Naive B cell (primary cell): ENCODE results near the gene CACNA1B. TPM values are rescaled to one million over a fixed set of nuclear protein-coding genes. Genes with fewer than 3 reads are reported as not detected.
"Not testable (repeated sequence)": the region's sequence is repeated elsewhere in the genome, so short reads cannot be mapped to it uniquely, and the experiment has no call there.

Experiments
- ATAC-seq, 2 donors: fragments of 150-1000 bp; cut with Tn5 transposase; 2 replicates each; pipeline ENCODE4 v1.10.0; 2021; ENCODE audit warnings: low read depth in 2 of 2, mild to moderate bottlenecking in 2 of 2, moderate library complexity in 2 of 2
- DNase-seq: peaks from one replicate; pipeline ENCODE4 v3.0.0; 2022
- H3K27ac Mint-ChIP-seq, 6 donors: one replicate each; pipeline ENCODE4 v1.8.0; 2020 to 2022; ENCODE audit warnings: mild to moderate bottlenecking in 6 of 6, mixed read lengths in 6 of 6, moderate library complexity in 5 of 6, inconsistent platforms in 2 of 6
- H3K27me3 Mint-ChIP-seq, 3 donors: one replicate each; pipeline ENCODE4 v1.8.0; 2021 to 2022; ENCODE audit warnings: mixed read lengths in 3 of 3, mild to moderate bottlenecking in 1 of 3
- H3K36me3 Mint-ChIP-seq, 2 donors: one replicate each; pipeline ENCODE4 v1.8.0; 2020 to 2022; ENCODE audit warnings: mixed read lengths in 2 of 2, inconsistent platforms in 1 of 2, mild to moderate bottlenecking in 1 of 2
- H3K4me1 Mint-ChIP-seq, 3 donors: one replicate each; pipeline ENCODE4 v1.8.0; 2020 to 2022; ENCODE audit warnings: mixed read lengths in 3 of 3, inconsistent platforms in 1 of 3, mild to moderate bottlenecking in 1 of 3, moderate library complexity in 1 of 3
- H3K4me3 Mint-ChIP-seq, 8 donors: one replicate each; pipeline ENCODE4 v1.8.0; 2020 to 2022; ENCODE audit warnings: mild to moderate bottlenecking in 8 of 8, mixed read lengths in 8 of 8, moderate library complexity in 8 of 8, inconsistent platforms in 2 of 8
- H3K9me3 Mint-ChIP-seq, 7 donors: one replicate each; pipeline ENCODE4 v1.8.0; 2020 to 2022; ENCODE audit warnings: mixed read lengths in 7 of 7, mild to moderate bottlenecking in 5 of 7, inconsistent platforms in 2 of 7, moderate library complexity in 1 of 7
- polyA plus RNA-seq, 6 donors: library from polyadenylated mRNA; unstranded; fragments of 300-500 nt; fragmentation: Illumina TruSeq; gene quantifications; one replicate each; pipeline ENCODE4 v1.2.3, GENCODE V29; 2021; ENCODE audit warnings: low read depth in 6 of 6

Gene CACNA1B
- not detected for polyA plus RNA-seq

DNA sequence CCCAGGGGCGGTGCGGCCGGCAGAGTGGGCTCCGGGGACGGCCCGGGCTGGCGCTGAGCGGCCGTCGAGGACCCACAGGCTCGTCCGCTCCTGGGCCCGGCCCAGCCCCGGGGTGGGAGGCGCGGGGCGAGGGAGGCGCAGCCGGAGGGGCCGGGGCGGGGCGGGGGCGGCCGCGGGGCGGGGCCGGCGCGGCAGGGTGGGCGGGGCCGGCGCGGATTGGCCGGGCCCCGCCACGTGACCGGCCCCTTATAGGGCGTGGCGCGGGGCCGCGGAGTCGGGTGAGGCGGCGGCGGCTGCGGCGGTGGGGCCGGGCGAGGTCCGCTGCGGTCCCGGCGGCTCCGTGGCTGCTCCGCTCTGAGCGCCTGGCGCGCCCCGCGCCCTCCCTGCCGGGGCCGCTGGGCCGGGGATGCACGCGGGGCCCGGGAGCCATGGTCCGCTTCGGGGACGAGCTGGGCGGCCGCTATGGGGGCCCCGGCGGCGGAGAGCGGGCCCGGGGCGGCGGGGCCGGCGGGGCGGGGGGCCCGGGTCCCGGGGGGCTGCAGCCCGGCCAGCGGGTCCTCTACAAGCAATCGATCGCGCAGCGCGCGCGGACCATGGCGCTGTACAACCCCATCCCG, at the start of gene CACNA1B:
Gene CACNA1B, plus strand, starts transcription at position 277 of the 617 bp plus-strand sequence. Its CDS starts 152 bp downstream, at position 429.
- DNase-seq, H3K36me3 Mint-ChIP-seq, H3K4me1 Mint-ChIP-seq, ATAC-seq, H3K27ac Mint-ChIP-seq, H3K9me3 Mint-ChIP-seq: not testable (repeated sequence)
- Mint-ChIP-seq H3K27me3 (peaks cover 27 to 63% (median 55%) of the 10 kb centered on the region in 3 donors), H3K4me3 (peak within 1 kb of the TSS in 3 of 8 donors; percentile 45 to 75 (median 67))

DNA sequence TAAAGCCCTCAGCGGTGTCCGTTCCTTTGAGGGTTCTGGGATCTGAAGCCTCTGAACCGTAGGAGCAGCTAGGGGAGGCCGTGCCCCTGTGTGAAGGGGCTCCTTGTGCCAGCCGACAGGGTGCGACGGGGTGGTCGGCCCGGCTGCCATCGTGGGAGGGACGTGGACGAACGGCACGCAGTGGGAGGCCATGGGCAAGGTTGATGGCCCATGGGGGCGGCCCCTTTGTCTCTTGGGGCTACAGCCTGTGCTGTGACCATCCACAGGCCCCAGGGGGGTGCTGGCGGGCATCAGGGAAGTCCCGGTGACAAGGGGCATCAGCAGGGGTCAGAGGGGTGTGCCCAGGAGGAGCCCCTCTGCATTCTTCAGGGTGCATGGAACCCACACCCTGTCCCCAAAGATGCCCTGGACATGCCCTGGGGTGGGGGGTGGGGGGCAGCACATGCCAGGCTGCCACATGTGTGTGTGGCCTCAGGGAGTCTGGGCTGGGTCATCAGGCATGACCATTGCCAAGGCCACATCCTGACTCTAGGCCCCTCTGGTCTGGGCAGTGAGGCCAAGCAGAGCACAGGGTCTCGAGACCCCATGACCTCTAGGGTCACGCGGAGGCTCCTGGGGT, 49.6 kb upstream of the CACNA1B start:
- Mint-ChIP-seq H3K27ac (peak overlapping the region in 2 of 6 donors; percentile 47 to 92), H3K9me3 (peaks cover 0 to 3% (median 0%) of the 10 kb centered on the region in 7 donors), H3K4me1 (peaks cover 14 to 31% (median 23%) of the 10 kb centered on the region in 3 donors), H3K4me3 (no peak overlapping the region), H3K36me3 (peaks cover 17 to 20% of the 10 kb centered on the region in 2 donors), H3K27me3 (no peaks in the 10 kb centered on the region)
- DNase-seq (no peak), ATAC-seq (no peak)

DNA sequence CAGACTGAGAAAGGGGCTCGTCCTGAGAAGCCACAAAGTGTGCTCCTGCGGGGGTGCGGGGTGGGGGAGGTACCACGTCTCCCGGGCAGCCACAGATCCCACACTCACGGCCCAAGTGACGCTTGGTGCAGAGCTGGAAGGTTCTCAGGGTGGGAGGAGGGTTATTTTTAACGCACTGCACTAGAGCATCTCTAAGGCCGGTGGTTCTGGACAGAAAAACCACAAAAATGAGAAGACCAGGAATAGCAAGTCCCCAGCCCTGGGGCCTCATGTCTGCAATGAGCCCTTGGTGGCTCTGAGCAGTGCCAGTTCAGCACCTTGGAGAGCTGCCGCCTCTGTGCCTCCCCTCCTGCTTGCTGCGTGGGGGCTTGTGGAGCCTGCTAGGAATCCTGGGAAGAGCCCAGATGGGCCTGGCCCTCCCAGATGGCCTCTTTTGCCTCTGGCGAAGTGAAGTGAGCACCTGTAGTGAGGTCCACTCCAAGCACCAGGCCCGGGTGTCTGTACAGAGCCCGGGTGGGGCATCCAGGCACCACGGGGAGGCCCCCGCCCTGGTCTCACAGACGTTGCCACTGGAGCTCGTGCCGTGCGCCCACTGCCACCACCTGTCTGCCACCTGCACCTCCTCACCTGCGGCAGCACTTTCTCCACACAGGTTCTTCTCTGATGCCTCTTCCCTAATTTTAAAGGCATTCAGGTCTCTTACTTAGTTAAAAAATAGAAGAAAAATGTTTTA, 48.9 kb upstream of the CACNA1B start:
- peak overlapping the region in 2 of 6 donors; percentile 24 to 53 for H3K27ac Mint-ChIP-seq
- ATAC-seq (no peak), DNase-seq (no peak)
- no peak overlapping the region for H3K4me3 Mint-ChIP-seq
- no peaks in the 10 kb centered on the region for H3K27me3 Mint-ChIP-seq
- H3K4me1 Mint-ChIP-seq = peaks cover 14 to 31% (median 23%) of the 10 kb centered on the region in 3 donors
- H3K9me3 Mint-ChIP-seq = peaks cover 0 to 3% (median 0%) of the 10 kb centered on the region in 7 donors
- H3K36me3 Mint-ChIP-seq = peaks cover 17 to 19% of the 10 kb centered on the region in 2 donors

DNA sequence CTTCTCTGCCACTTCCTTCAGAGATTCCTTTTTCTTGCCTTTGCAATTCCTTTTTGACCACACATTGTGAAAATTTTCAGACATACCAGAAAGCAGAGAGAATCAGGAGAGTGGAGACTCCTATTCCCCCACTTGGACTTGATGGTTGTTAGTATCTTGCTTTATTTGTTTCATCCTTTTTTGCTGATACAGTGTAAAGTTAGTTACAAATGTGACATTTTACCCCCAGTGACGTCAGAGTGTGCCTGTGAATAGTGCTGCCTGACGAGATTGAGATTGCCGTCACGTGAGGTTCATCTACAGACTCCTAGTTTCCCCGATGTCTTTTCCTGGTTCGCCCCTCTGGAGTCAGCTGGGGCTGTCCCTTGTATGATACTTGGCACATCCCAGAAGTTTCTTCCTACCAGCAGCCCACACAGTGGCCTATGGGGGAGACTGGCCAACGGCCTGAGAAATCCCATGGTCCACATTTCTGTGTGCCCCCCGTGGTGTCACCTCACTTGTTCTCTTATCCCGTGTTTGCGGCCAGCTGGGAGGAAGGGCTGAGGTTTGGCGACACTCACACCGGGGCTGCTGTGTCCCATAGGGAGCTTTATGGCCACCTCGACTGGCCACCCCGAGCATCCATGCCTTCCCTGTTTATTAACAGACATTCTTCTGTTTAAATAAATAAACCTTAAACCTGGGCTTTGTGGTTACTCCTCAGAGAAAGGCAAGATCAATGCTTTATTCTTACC, 48.2 kb upstream of the CACNA1B start:
- Mint-ChIP-seq H3K9me3 (peaks cover 0 to 3% (median 0%) of the 10 kb centered on the region in 7 donors), H3K27me3 (no peaks in the 10 kb centered on the region), H3K27ac (peak overlapping the region in 3 of 6 donors; percentile 51 to 63 (median 53)), H3K4me3 (no peak overlapping the region), H3K4me1 (peaks cover 14 to 26% (median 23%) of the 10 kb centered on the region in 3 donors), H3K36me3 (peaks cover 11 to 17% of the 10 kb centered on the region in 2 donors)
- no peak for DNase-seq
- ATAC-seq = no peak

DNA sequence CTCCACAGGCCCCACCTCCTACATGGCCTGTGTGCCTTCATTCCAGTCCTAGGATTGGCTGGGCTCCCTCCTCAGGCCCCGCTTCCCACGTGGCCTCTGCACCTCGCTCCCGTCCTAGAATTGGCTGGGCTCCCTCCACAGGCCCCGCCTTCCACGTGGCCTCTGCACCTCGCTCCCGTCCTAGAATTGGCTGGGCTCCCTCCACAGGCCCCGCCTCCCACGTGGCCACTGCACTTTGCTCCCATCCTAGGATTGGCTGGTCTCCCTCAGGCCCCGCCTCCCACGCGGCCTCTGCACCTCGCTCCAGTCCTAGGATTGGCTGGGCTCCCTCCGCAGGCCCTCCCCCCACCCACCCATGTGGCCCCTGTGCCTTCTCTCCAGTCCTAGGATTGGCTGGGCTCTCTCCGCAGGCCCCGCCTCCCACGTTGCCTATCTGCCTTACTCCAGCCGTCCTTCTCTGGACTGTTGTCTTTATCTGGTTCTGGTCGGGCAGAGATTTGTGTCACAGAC, 45.3 kb upstream of the CACNA1B start:
- Mint-ChIP-seq H3K27me3 (no peaks in the 10 kb centered on the region), H3K27ac (no peak overlapping the region), H3K4me1 (peaks cover 0 to 4% (median 2%) of the 10 kb centered on the region in 3 donors), H3K36me3 (peaks cover 0 to 2% of the 10 kb centered on the region in 2 donors), H3K4me3 (no peak overlapping the region), H3K9me3 (no peaks in the 10 kb centered on the region)
- DNase-seq = no peak
- no peak for ATAC-seq

DNA sequence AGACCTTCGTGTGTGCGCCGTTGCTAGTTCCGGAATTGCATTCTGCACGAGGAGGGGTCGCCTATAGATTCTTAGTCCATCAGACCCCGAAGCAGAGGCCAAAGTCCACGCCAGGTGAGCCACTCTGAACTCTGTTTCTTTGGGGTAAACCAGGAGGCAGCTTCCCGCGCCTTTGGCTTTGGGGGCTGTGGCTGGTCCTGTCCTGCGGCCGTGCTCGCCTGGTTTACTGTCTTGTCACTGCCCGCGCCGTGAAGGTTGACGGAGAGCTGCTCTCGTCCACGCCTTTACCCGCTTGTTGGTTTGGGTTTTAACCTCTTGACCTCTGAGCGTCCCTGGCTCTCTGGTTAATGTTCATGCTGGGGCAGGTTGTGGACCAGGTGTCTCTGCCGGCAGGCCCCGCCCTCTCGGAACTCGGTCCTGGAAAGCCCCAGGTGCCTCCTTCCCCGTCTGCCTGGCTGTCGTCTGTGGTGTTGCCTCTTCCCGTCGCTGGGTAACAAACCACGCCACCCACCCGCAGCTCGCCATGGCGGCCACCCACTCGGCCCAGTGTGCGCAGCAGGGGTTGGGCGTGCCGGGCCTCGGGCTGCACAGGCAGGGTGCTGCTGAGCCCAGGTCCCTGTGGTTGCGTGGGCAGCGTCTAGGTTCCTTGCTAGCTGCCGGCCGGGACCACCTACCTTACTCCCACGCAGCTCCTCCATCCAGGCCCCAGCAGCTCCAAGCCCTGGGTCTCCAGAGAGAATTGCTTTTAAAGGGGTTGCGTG, 44.6 kb upstream of the CACNA1B start:
- H3K4me3 Mint-ChIP-seq = no peak overlapping the region
- no peaks in the 10 kb centered on the region for H3K9me3 Mint-ChIP-seq
- ATAC-seq (no peak), DNase-seq (no peak)
- no peaks in the 10 kb centered on the region for H3K36me3 Mint-ChIP-seq
- H3K4me1 Mint-ChIP-seq = peaks cover 0 to 3% (median 0%) of the 10 kb centered on the region in 3 donors
- H3K27me3 Mint-ChIP-seq = no peaks in the 10 kb centered on the region
- no peak overlapping the region for H3K27ac Mint-ChIP-seq

DNA sequence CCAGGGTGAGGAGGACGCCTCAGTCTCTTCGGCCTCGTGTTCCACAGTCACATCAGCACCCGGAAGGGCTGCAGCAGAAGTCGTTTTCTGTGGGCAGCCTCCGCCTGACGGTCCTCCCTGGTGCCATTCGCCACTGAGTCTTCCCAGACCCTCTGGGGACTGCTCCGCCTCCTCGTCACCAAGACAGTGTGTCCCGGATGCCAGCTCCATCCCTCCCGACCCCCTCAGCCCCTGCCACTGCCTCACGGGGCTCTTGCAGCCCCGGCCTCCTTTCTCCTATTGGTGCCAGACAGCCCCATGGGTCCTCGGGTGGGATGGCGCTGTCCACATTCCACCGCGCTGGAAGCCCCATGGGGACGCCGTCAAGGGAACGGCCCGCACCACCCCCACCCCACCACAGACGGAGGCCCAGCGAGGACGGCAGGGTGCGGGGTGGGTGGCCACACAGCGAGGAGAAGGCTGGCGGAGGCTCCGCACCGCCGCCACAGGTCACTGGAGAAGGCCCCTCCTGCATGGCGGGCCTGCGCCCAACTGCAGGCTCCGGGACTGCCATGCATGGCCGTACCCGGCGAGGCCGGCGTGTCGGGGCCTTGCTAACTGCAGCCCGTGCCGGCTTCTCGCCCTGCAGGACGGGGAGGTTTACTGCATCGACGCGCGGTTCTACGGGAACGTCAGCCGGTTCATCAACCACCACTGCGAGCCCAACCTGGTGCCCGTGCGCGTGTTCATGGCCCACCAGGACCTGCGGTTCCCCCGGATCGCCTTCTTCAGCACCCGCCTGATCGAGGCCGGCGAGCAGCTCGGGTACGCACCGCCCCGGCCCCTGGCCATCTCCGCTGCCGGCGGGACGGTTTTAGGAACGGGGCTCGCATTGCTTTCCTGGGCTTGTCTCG, 43.6 kb upstream of the CACNA1B start:
- Mint-ChIP-seq H3K27ac (peak overlapping the region in 2 of 6 donors; percentile 60 to 81), H3K4me1 (peaks cover 0 to 3% (median 0%) of the 10 kb centered on the region in 3 donors), H3K36me3 (peaks cover 6% of the 10 kb centered on the region in 2 donors), H3K4me3 (no peak overlapping the region), H3K9me3 (peaks cover 0 to 3% (median 0%) of the 10 kb centered on the region in 7 donors), H3K27me3 (no peaks in the 10 kb centered on the region)
- no peak for DNase-seq
- ATAC-seq = no peak

DNA sequence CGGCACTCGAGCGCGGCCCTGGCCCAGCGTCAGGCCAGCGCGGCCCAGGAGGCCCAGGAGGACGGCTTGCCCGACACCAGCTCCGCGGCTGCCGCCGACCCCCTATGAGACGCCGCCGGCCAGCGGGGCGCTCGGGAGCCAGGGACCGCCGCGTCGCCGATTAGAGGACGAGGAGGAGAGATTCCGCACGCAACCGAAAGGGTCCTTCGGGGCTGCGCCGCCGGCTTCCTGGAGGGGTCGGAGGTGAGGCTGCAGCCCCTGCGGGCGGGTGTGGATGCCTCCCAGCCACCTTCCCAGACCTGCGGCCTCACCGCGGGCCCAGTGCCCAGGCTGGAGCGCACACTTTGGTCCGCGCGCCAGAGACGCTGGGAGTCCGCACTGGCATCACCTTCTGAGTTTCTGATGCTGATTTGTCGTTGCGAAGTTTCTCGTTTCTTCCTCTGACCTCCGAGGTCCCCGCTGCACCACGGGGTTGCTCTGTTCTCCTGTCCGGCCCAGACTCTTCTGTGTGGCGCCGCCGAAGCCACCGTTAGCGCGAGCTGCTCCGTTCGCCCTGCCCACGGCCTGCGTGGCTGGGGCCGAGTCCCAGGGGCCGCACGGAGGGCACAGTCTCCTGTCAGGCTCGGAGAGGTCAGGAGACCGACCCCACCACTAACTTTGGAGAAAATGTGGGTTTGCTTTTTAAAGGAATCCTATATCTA, 42.6 kb upstream of the CACNA1B start:
- no peak for DNase-seq
- H3K4me1 Mint-ChIP-seq = peaks cover 0 to 5% (median 3%) of the 10 kb centered on the region in 3 donors
- no peak overlapping the region for H3K4me3 Mint-ChIP-seq
- ATAC-seq = no peak
- H3K27ac Mint-ChIP-seq = peak overlapping the region in 1 of 6 donors; percentile 61
- H3K36me3 Mint-ChIP-seq = peaks cover 11 to 12% of the 10 kb centered on the region in 2 donors
- H3K27me3 Mint-ChIP-seq = no peaks in the 10 kb centered on the region
- peaks cover 0 to 9% (median 1%) of the 10 kb centered on the region in 7 donors for H3K9me3 Mint-ChIP-seq

DNA sequence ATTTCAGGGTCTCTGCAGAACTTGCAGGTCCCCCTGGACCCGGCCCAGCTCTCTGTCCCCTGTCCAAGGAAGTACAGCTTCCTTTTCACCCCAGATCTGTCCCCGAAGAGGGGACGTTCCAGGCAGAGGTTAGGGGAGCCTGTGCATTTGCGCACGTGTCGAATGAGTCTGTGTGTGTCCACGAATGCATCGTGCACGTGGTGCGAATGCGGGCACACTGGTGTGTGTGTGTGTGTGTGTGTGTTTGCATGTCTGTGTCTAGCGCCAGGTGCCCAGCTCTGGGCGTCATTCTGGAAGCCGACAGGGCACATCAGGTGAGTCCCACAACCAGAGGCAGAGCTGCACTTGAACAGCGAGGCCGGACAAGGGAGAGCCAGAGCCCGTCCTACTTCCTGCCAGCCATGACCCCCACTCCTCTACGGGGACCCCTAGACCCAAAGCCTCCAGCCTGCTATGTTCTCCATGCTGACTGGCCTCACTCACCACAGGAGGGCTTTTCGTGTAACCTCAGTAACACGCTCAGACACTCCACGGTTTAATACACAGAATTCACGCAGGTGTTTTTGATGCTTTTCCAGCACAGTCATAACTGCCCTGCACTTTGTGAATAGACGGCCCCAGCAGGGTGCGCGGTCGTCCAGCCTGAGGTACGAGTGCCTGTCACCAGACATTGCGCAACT, 41.3 kb upstream of the CACNA1B start:
- ATAC-seq = no peak
- no peak for DNase-seq
- Mint-ChIP-seq H3K4me1 (peaks cover 0 to 5% (median 0%) of the 10 kb centered on the region in 3 donors), H3K27me3 (no peaks in the 10 kb centered on the region), H3K36me3 (peaks cover 11 to 12% of the 10 kb centered on the region in 2 donors), H3K4me3 (no peak overlapping the region), H3K27ac (peak overlapping the region in 1 of 6 donors; percentile 15), H3K9me3 (peaks cover 0 to 9% (median 2%) of the 10 kb centered on the region in 7 donors)

DNA sequence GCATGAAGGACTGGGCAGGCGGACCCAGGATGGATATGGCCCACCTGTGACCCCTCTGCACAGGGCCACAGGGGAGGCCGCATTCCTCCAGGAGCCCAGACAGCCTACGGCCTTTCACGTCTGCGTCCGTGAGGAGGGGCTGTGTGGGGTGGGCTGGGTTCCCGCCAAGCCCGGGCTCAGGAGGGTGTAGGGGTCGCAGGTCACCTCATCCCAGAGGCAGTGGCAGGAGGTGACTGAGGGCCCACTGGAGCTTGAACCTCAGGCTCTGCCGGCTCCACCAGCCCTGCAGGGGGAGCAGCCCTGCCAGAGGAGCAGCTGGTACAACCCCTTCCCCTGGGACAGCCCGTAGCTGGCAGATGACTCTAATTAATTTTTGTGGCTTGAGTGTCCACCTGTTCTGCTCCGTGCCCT, 40.7 kb upstream of the CACNA1B start:
- H3K36me3 Mint-ChIP-seq = peaks cover 11 to 12% of the 10 kb centered on the region in 2 donors

More for the DNA sequence above, 40.7 kb upstream of the CACNA1B start:
- H3K27ac Mint-ChIP-seq = no peak overlapping the region
- no peak for DNase-seq
- ATAC-seq = no peak
- H3K27me3 Mint-ChIP-seq = no peaks in the 10 kb centered on the region
- H3K4me1 Mint-ChIP-seq = peaks cover 0 to 5% (median 0%) of the 10 kb centered on the region in 3 donors
- H3K9me3 Mint-ChIP-seq = peaks cover 0 to 9% (median 2%) of the 10 kb centered on the region in 7 donors
- no peak overlapping the region for H3K4me3 Mint-ChIP-seq
